ENCODE results near the gene ANAPC5. TPM values are rescaled to one million over a fixed set of nuclear protein-coding genes. Genes with fewer than 3 reads are reported as not detected.
"Not testable (repeated sequence)": the region's sequence is repeated elsewhere in the genome, so short reads cannot be mapped to it uniquely, and the experiment has no call there.

The ANAPC5 gene
- polyA plus RNA-seq, 1 experiment: 194 TPM

DNA sequence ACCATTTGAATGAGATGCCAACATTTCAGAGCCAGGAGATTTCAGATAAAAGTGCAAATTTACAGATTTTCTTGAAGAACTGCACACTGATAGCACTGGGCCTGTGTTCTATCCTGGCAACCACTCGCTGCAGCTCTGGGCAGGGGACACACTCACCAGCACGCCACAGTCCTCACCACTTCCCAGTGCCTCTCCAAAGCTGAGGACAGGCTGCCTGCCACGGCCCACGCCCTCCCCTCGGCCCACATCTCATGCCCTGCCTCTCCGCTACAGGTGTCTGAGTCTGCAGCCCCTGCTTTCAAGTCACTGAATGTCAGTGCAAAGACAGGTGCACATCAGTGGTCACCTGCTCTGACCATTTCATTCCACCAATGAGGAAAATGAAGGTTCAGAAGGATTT, 68.4 kb downstream of the ANAPC5 start:
- no peak for DNase-seq (ENCODE audit: low read depth)
- Histone ChIP-seq H3K27me3 (ENCODE audit: control insufficient read depth, insufficient read depth, low read length) (no peaks in the 10 kb centered on the region), H3K36me3 (ENCODE audit: control insufficient read depth, insufficient read depth, low read length) (peaks cover 1% of the 10 kb centered on the region; the same call in 1 of the 2 replicates), H3K4me3 (ENCODE audit: low read depth, low read length) (no peak overlapping the region)
- ChIA-PET POLR2A (no interaction called here), CTCF (interaction anchor here (1.7 kb wide), 1 partner anchor 8 kb away, joined by 3 read pairs; no protein-coding TSS in a partner anchor)
- TF ChIP-seq CTCF (IDR thresholded peaks at IDR 0.05; ENCODE audit: insufficient read depth, low read depth, low read length): no peak

GRCh38 chr12:121283388-121283787, 68.8 kb downstream of the ANAPC5 start:
- Histone ChIP-seq H3K36me3 (ENCODE audit: control insufficient read depth, insufficient read depth, low read length) (peaks cover 1% of the 10 kb centered on the region; the same call in 1 of the 2 replicates), H3K4me3 (ENCODE audit: low read depth, low read length) (no peak overlapping the region), H3K27me3 (ENCODE audit: control insufficient read depth, insufficient read depth, low read length) (no peaks in the 10 kb centered on the region)
- no peak for TF ChIP-seq CTCF (IDR thresholded peaks at IDR 0.05; ENCODE audit: insufficient read depth, low read depth, low read length)
- ChIA-PET POLR2A (no interaction called here), CTCF (interaction anchor here (1.7 kb wide), 1 partner anchor 8 kb away, joined by 3 read pairs; no protein-coding TSS in a partner anchor)
- DNase-seq (ENCODE audit: low read depth): no peak

- H3K27me3 ChIP-seq (ENCODE audit: control insufficient read depth, insufficient read depth, low read length); H3K36me3 ChIP-seq (ENCODE audit: control insufficient read depth, insufficient read depth, low read length); DNase-seq (ENCODE audit: low read depth); H3K4me3 ChIP-seq (ENCODE audit: low read depth, low read length); POLR2A ChIA-PET: not testable (repeated sequence)
- CTCF ChIA-PET: interaction anchor here (1.7 kb wide), 1 partner anchor 9 kb away, joined by 3 read pairs; no protein-coding TSS in a partner anchor
Observed at GRCh38 chr12:121282910-121283309, 69.3 kb downstream of the ANAPC5 start.

GRCh38 chr12:121282072-121282742, 70.0 kb downstream of the ANAPC5 start:
- ChIA-PET CTCF (no interaction called here), POLR2A (no interaction called here)
- H3K4me3 ChIP-seq (ENCODE audit: low read depth, low read length): no peak overlapping the region
- no peaks in the 10 kb centered on the region for H3K27me3 ChIP-seq (ENCODE audit: control insufficient read depth, insufficient read depth, low read length)
- TF ChIP-seq CTCF (IDR thresholded peaks at IDR 0.05; ENCODE audit: insufficient read depth, low read depth, low read length): no peak
- no peak for DNase-seq (ENCODE audit: low read depth)
- H3K36me3 ChIP-seq (ENCODE audit: control insufficient read depth, insufficient read depth, low read length): peaks cover 1% of the 10 kb centered on the region; the same call in 1 of the 2 replicates

GRCh38 chr12:121281116-121281515, 71.1 kb downstream of the ANAPC5 start:
- CTCF ChIA-PET: not testable (repeated sequence)

GRCh38 chr12:121280531-121280930, 71.7 kb downstream of the ANAPC5 start:
- H3K4me3 ChIP-seq (ENCODE audit: low read depth, low read length); CTCF ChIA-PET; DNase-seq (ENCODE audit: low read depth); H3K27me3 ChIP-seq (ENCODE audit: control insufficient read depth, insufficient read depth, low read length); POLR2A ChIA-PET; H3K36me3 ChIP-seq (ENCODE audit: control insufficient read depth, insufficient read depth, low read length): not testable (repeated sequence)

More at GRCh38 chr12:121281116-121281515, 71.1 kb downstream of the ANAPC5 start:
- POLR2A ChIA-PET; H3K27me3 ChIP-seq (ENCODE audit: control insufficient read depth, insufficient read depth, low read length); H3K36me3 ChIP-seq (ENCODE audit: control insufficient read depth, insufficient read depth, low read length); DNase-seq (ENCODE audit: low read depth); H3K4me3 ChIP-seq (ENCODE audit: low read depth, low read length): not testable (repeated sequence)

GRCh38 chr12:121279507-121279915, 72.7 kb downstream of the ANAPC5 start:
- no peak for TF ChIP-seq CTCF (IDR thresholded peaks at IDR 0.05; ENCODE audit: insufficient read depth, low read depth, low read length)
- DNase-seq (ENCODE audit: low read depth): no peak
- Histone ChIP-seq H3K4me3 (ENCODE audit: low read depth, low read length) (no peak overlapping the region), H3K36me3 (ENCODE audit: control insufficient read depth, insufficient read depth, low read length) (peaks cover 1% of the 10 kb centered on the region; the same call in 1 of the 2 replicates), H3K27me3 (ENCODE audit: control insufficient read depth, insufficient read depth, low read length) (no peaks in the 10 kb centered on the region)
- ChIA-PET CTCF (interaction anchor here (0.7 kb wide), 1 partner anchor 29 kb away, joined by 3 read pairs; no protein-coding TSS in a partner anchor), POLR2A (no interaction called here)

Measured in BJ (cell line).